ENCODE data around the gene F8. TPM values are rescaled to one million over a fixed set of nuclear protein-coding genes. Genes with fewer than 3 reads are reported as not detected.
"Not testable (repeated sequence)": the region's sequence is repeated elsewhere in the genome, so short reads cannot be mapped to it uniquely, and the experiment has no call there.

Gene F8
- total RNA-seq, 1 donor from 2014 or later = 20.8 TPM

DNA sequence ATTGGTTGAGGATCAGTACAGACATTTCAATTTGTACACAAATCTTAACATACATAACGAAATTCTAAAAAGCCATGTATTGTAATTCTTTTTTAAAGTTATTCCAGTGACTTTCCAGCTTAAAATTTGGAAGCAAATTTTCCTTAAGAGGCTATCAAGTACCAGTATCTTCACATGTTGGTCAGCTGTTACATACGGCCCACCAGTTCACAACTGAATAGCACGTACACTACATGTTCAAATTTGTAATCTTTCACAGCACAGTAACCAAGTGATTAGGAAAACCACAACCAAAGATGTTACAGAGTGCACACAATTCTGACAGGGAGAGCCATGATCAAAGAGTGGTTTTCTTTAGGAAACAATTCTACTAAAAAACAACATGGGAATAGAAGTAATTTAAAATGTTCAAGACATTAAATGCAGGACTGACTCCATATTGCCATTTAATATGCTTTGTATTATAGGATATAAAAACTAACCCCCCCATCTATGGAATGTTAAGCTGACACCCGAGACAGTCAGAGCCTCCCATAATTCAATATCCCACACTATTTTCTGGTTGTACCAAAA is 206.1 kb downstream of the F8 start:
- DNase-seq (ENCODE audit: low read depth in 2 of 2) = not testable (repeated sequence)

GRCh38 chrX:154815274-154815818 is 207.2 kb downstream of the F8 start:
- DNase-seq (ENCODE audit: low read depth in 2 of 2) = no peak

- DNase-seq (ENCODE audit: low read depth in 2 of 2) = no peak
Measured at GRCh38 chrX:154813801-154814200, 208.7 kb downstream of the F8 start.

- no peak for DNase-seq (ENCODE audit: low read depth in 2 of 2)
Measured at GRCh38 chrX:154812341-154813101, 210.0 kb downstream of the F8 start.

DNA sequence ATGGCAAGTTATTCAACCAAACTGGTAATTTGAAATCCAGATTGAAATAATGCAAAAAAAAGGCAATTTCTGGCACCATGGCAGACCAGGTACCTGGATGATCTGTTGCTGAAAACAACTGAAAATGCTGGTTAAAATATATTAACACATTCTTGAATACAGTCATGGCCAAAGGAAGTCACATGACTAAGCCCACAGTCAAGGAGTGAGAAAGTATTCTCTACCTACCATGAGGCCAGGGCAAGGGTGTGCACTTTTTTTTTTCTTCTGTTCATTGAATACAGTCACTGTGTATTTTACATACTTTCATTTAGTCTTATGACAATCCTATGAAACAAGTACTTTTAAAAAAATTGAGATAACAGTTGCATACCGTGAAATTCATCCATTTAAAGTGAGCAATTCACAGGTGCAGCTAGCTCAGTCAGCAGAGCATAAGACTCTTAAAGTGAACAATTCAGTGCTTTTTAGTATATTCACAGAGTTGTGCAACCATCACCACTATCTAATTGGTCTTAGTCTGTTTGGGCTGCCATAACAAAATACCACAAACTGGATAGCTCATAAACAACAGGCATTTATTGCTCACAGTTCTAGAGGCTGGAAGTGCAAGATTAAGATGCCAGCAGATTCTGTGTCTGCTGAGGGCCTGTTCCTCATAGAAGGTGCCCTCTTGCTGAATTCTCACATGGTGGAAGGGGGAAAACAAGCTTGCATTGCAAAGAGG is 212.4 kb downstream of the F8 start:
- no peak for DNase-seq (ENCODE audit: low read depth in 2 of 2)

- no peak for DNase-seq (ENCODE audit: low read depth in 2 of 2)
Measured at GRCh38 chrX:154806837-154807501, 215.6 kb downstream of the F8 start.

DNA sequence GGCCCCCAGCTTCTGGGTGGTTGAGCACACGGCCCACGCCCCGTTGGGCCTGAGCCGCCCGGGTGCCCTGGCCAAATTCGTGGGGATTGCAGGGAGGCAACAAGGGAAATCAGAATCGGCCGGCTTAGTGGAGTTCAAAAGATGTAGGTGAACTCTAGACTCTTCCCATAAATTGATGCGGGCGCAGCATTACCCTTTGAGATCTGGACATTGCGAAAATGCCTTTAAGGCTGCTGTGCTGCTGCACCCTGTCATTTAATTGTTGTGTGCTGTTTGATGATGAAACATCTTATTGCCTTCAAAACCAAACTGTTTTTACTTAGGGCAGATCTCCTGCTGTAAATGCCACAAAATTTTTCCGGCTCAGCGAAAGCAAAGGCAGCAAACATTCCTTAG is 216.8 kb downstream of the F8 start:
- no peak for DNase-seq (ENCODE audit: low read depth in 2 of 2)

- DNase-seq (ENCODE audit: low read depth in 2 of 2) = peak; percentile 60 to 76
Measured at GRCh38 chrX:154804957-154805695, 217.4 kb downstream of the F8 start, which contains the start of gene MPP1. MPP1 (minus strand) TSS chrX:154805485; CDS start chrX:154805373, 112 bp downstream.

- DNase-seq (ENCODE audit: low read depth in 2 of 2) = no peak
Measured at GRCh38 chrX:154804261-154804956, 218.1 kb downstream of the F8 start.

- DNase-seq (ENCODE audit: low read depth in 2 of 2) = no peak
Measured at GRCh38 chrX:154802947-154803346, 219.6 kb downstream of the F8 start.

DNA sequence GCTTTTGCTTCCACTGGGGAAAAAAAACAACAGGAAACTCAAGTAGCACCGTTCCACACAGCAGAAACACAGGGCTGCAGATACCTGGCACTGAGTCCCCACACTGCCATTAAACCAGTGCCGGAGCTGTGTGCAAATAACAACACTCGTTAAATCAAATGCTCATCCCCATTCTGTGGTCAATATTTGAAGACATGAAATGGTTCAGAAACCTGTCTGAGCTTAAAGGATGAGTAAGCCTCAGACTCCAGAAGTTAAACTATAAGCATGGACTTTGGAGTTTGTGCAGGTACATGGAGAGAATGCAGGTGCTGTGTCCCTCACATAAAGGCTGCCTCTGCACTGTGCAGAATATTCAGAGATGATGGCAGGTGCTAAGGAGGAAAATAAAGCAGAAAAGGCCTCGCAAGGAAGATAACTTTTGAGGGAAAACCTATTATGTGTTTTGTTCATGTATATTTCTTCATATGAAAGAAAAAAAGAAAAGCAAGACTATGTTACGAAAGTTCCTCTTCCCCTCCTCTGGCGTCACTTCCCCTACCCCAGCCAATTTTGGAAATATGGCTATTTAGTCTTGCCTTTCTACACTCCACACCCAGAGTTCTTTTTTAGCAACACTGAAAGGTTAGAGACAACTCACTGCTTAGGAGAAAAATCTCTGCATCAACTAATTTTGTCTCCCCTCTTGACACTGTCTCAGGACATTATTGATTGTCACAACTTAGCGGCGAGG is 221.9 kb downstream of the F8 start:
- peak in 1 of 2 donors; percentile 28 for DNase-seq (ENCODE audit: low read depth in 2 of 2)

- DNase-seq (ENCODE audit: low read depth in 2 of 2) = peak; percentile 73 to 74
Measured at GRCh38 chrX:154799556-154800348, 222.8 kb downstream of the F8 start.

GRCh38 chrX:154797006-154797405 is 225.5 kb downstream of the F8 start:
- DNase-seq (ENCODE audit: low read depth in 2 of 2) = no peak

- DNase-seq (ENCODE audit: low read depth in 2 of 2) = no peak
Measured at GRCh38 chrX:154795016-154795415, 227.5 kb downstream of the F8 start.

GRCh38 chrX:154793084-154793795 is 229.3 kb downstream of the F8 start:
- no peak for DNase-seq (ENCODE audit: low read depth in 2 of 2)

DNA sequence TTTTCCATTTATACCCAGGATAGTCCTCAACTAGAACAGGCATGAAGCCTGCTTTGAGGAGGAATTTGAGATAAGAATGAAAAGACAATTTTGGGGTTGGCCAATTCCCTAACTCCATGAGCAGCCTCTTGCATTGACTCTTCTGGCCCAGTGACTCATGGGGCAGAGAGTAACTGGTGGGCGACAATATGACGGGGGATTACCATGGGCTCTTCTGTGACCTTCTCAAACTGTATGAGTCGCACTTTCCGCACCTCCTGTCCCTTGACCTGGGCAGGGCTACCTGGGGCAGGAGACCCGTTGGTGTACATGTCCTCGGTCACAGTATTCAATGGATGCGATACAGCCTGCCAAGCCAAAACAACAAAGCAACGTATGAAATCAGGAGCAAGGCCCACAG is 230.6 kb downstream of the F8 start:
- DNase-seq (ENCODE audit: low read depth in 2 of 2) = no peak

- no peak for DNase-seq (ENCODE audit: low read depth in 2 of 2)
Measured at GRCh38 chrX:154791467-154791866, 231.1 kb downstream of the F8 start.

All from lung microvascular endothelial cell (primary cell).